Measurements from ENCODE around the gene ELL.

The ELL gene

DNA sequence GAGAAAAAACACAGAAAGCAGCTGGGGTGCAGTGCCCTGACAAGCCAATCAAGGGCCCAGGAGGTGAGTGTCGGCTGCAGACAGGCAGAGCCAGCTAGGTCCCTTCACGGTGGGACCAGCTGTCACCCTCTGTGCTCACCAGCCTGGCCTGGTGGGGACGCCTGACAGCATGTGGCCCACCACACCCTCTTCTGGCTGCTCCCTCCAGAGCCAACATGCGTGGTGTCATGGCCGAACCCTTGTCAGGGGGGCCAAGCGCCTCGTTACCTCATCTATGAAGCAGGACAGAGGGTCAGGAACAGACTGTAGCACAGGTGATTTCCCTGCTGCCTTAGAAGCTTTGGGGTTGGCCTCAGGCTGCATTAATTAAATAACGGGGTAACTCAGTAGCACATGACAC, 43.9 kb downstream of the ELL start:
- Mint-ChIP-seq H3K4me1 (peaks cover 45% of the 10 kb centered on the region), H3K27me3 (ENCODE audit: low read depth, poor library complexity) (peaks cover 2% of the 10 kb centered on the region), H3K27ac (no peak overlapping the region), H3K36me3 (ENCODE audit: low read depth) (peaks cover 7% of the 10 kb centered on the region), H3K4me3 (no peak overlapping the region), H3K9me3 (peaks cover 10% of the 10 kb centered on the region)
- DNase-seq, result no peak
- TF ChIP-seq, protein P1, sequence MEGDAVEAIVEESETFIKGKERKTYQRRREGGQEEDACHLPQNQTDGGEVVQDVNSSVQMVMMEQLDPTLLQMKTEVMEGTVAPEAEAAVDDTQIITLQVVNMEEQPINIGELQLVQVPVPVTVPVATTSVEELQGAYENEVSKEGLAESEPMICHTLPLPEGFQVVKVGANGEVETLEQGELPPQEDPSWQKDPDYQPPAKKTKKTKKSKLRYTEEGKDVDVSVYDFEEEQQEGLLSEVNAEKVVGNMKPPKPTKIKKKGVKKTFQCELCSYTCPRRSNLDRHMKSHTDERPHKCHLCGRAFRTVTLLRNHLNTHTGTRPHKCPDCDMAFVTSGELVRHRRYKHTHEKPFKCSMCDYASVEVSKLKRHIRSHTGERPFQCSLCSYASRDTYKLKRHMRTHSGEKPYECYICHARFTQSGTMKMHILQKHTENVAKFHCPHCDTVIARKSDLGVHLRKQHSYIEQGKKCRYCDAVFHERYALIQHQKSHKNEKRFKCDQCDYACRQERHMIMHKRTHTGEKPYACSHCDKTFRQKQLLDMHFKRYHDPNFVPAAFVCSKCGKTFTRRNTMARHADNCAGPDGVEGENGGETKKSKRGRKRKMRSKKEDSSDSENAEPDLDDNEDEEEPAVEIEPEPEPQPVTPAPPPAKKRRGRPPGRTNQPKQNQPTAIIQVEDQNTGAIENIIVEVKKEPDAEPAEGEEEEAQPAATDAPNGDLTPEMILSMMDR (IDR thresholded peaks at IDR 0.05), result no peak

DNA sequence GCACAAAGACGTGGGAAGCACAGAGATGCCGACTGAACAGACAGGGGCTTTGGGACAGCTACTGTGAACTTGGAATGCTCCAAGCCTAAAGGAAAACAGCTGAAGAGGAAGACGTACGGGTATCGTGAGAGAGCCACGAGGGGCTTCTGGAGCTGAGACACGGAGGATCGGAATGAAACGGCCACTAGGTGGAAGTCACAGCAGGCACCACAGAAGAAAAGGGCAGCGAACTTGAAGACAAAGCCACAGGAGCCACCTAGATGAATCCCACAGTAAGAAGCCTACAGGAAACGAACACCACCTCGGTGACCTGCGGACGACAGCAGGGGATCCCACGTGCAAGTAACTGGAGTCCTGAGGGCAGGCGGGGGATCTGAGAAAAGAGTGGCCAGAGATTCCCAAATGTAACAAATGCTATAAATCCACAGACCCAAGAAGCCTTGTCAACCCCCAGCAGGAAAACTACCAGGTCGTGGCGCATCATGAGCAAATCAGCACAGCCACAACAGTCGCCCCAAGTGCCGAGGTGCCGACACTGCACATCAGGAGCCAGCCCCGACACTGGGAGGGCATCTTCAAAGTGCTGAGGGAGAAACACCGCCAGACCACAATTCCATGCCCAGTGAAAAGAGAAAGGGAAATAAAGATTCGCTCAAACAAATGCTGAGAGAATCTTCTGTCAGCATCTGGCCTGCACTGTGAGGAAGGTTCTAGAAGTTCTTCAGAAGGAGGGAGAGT, 44.7 kb downstream of the ELL start:
- Mint-ChIP-seq H3K36me3 (ENCODE audit: low read depth) (peaks cover 7% of the 10 kb centered on the region), H3K27ac (peak overlapping the region; percentile 86), H3K27me3 (ENCODE audit: low read depth, poor library complexity) (peaks cover 2% of the 10 kb centered on the region), H3K4me1 (peaks cover 49% of the 10 kb centered on the region), H3K9me3 (peaks cover 5% of the 10 kb centered on the region), H3K4me3 (no peak overlapping the region)
- DNase-seq, result no peak
- TF ChIP-seq, protein P1 (IDR thresholded peaks at IDR 0.05), result no peak

DNA sequence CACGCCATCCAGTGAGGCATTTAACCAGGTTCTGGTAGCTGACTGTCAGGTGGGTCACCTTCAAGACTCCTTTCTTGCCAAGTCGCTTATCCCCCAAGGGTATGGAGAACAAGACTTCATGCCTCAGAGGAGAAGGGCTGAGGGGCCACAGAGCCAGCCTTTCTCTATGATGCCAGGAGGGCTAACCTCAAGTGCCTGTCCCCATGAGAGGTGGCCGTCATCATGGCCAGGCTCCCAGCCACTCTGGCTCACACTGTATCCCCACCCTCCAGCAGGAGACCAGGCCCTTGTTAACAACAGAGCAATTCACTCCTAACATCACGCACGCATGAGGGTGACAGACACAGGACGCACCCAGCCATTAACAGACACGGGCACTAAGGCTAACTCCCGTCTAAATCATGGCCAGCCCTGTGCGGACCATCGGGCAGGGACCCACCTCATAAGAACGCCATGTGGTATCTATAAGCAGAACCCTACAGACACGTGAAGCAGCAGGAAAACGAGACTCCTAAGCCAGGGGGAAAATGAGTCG, 45.3 kb downstream of the ELL start:
- H3K4me1 Mint-ChIP-seq, result peaks cover 49% of the 10 kb centered on the region
- peaks cover 7% of the 10 kb centered on the region for H3K36me3 Mint-ChIP-seq (ENCODE audit: low read depth)
- H3K27me3 Mint-ChIP-seq (ENCODE audit: low read depth, poor library complexity), result peaks cover 2% of the 10 kb centered on the region
- DNase-seq, result no peak
- peaks cover 5% of the 10 kb centered on the region for H3K9me3 Mint-ChIP-seq
- TF ChIP-seq, protein P1 (IDR thresholded peaks at IDR 0.05), result no peak
- peak overlapping the region; percentile 86 for H3K27ac Mint-ChIP-seq
- H3K4me3 Mint-ChIP-seq, result no peak overlapping the region

DNA sequence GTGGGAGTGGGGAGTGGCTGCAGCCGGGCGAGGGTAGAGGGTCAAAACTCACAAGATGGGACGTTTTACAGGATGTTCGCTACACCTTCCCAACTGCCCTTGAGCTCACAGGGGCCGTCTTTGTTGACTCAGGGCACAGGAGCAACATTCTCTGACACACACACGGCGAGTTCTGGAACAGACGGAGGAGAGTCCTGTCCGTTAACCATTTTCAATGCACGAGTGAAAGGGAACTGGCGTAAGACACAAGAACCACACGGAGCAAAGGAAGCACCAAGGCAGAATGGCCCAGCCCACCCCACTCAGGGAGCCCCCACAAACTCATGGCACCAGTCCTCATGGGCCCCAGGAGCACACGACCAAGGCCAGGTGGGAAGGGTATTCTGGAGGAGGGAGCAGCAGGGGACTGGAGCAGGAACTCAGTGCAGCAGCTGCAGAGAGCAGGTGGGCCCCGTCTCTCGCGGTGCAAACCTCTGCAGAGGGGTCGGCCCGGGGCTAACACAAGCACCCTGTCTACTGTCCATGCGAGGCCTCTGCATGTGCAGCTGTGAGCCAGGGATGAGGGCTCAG, 46.0 kb downstream of the ELL start:
- Mint-ChIP-seq H3K27ac (peak overlapping the region; percentile 43), H3K36me3 (ENCODE audit: low read depth) (peaks cover 7% of the 10 kb centered on the region), H3K4me3 (no peak overlapping the region), H3K4me1 (peaks cover 49% of the 10 kb centered on the region), H3K27me3 (ENCODE audit: low read depth, poor library complexity) (peaks cover 2% of the 10 kb centered on the region), H3K9me3 (peaks cover 5% of the 10 kb centered on the region)
- TF ChIP-seq, protein P1 (IDR thresholded peaks at IDR 0.05), result no peak
- DNase-seq, result no peak

DNA sequence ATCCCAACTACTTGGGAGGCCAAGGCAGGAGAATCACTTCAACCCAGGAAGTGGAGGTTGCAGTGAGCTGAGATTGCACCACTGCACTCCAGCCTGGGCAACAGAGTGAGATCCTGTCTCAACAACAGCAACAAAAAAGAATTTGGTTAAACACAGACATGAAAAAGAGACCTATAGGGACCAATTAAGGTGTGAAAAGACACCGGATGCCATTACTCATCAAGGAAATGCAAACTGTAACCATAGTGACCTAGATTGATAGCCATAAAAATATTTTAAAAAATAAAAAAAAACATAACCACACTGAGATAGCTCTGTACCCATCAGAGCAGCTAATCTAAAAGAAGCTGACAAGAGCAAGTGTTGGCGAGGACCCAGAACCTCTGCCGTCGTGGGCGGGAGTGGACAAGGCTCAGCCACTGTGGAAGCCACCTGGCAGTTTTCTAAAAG, 46.8 kb downstream of the ELL start:
- TF ChIP-seq, protein P1 (IDR thresholded peaks at IDR 0.05), result no peak
- DNase-seq, result no peak
- Mint-ChIP-seq H3K4me3 (no peak overlapping the region), H3K4me1 (peaks cover 54% of the 10 kb centered on the region), H3K36me3 (ENCODE audit: low read depth) (peaks cover 7% of the 10 kb centered on the region), H3K27ac (no peak overlapping the region), H3K27me3 (ENCODE audit: low read depth, poor library complexity) (peaks cover 2% of the 10 kb centered on the region), H3K9me3 (peaks cover 5% of the 10 kb centered on the region)
